Activated naive CD8-positive, alpha-beta T cell treated with anti-CD3 and anti-CD28 coated beads, Interleukin-2, amount 50 U/mL, for 24 hours (primary cell): ENCODE measurements around the gene RPS6KC1.

Experiments used
- ATAC-seq: fragments of 150-1000 bp; cut with Tn5 transposase; one replicate; pipeline ENCODE4 v1.10.0; 2021
- DNase-seq: peaks from one replicate; pipeline ENCODE4 v3.0.0; 2021
- H3K27ac Mint-ChIP-seq: one replicate; pipeline ENCODE4 v1.8.0; 2021; ENCODE audit warnings: mild to moderate bottlenecking, mixed read lengths
- H3K27me3 Mint-ChIP-seq: one replicate; pipeline ENCODE4 v1.8.0; 2021; ENCODE audit warnings: mixed read lengths
- H3K36me3 Mint-ChIP-seq: one replicate; pipeline ENCODE4 v1.8.0; 2021; ENCODE audit warnings: low read depth, mixed read lengths
- H3K4me1 Mint-ChIP-seq: one replicate; pipeline ENCODE4 v1.8.0; 2021; ENCODE audit warnings: mixed read lengths
- H3K4me3 Mint-ChIP-seq: one replicate; pipeline ENCODE4 v1.8.0; 2021; ENCODE audit warnings: mild to moderate bottlenecking, moderate library complexity, mixed read lengths
- H3K9me3 Mint-ChIP-seq: one replicate; pipeline ENCODE4 v1.8.0; 2021; ENCODE audit warnings: mixed read lengths

Gene RPS6KC1

GRCh38 chr1:213231795-213232231 is 180.8 kb downstream of the RPS6KC1 start:
- Mint-ChIP-seq H3K36me3 (peaks cover 4% of the 10 kb centered on the region), H3K9me3 (no peaks in the 10 kb centered on the region), H3K27ac (no peak overlapping the region), H3K4me1 (no peaks in the 10 kb centered on the region), H3K4me3 (no peak overlapping the region), H3K27me3 (no peaks in the 10 kb centered on the region)
- DNase-seq (no peak), ATAC-seq (no peak)

GRCh38 chr1:213242883-213243282 is 191.8 kb downstream of the RPS6KC1 start:
- Mint-ChIP-seq H3K27me3 (no peaks in the 10 kb centered on the region), H3K27ac (no peak overlapping the region), H3K9me3 (no peaks in the 10 kb centered on the region), H3K36me3 (no peaks in the 10 kb centered on the region), H3K4me3 (no peak overlapping the region), H3K4me1 (no peaks in the 10 kb centered on the region)
- no peak for ATAC-seq
- DNase-seq = no peak

GRCh38 chr1:213244664-213245091 is 193.6 kb downstream of the RPS6KC1 start:
- no peak for ATAC-seq
- peaks cover 2% of the 10 kb centered on the region for H3K36me3 Mint-ChIP-seq
- H3K27me3 Mint-ChIP-seq = no peaks in the 10 kb centered on the region
- H3K27ac Mint-ChIP-seq = no peak overlapping the region
- no peaks in the 10 kb centered on the region for H3K4me1 Mint-ChIP-seq
- no peak overlapping the region for H3K4me3 Mint-ChIP-seq
- no peaks in the 10 kb centered on the region for H3K9me3 Mint-ChIP-seq
- peak; percentile 30 for DNase-seq

GRCh38 chr1:213245260-213245910 is 194.3 kb downstream of the RPS6KC1 start:
- ATAC-seq (no peak), DNase-seq (no peak)
- H3K27ac Mint-ChIP-seq = no peak overlapping the region
- no peaks in the 10 kb centered on the region for H3K4me1 Mint-ChIP-seq
- H3K9me3 Mint-ChIP-seq = no peaks in the 10 kb centered on the region
- H3K36me3 Mint-ChIP-seq = peaks cover 2% of the 10 kb centered on the region
- H3K4me3 Mint-ChIP-seq = no peak overlapping the region
- H3K27me3 Mint-ChIP-seq = no peaks in the 10 kb centered on the region

- Mint-ChIP-seq H3K27me3 (no peaks in the 10 kb centered on the region), H3K4me1 (no peaks in the 10 kb centered on the region), H3K4me3 (no peak overlapping the region), H3K27ac (no peak overlapping the region), H3K36me3 (peaks cover 2% of the 10 kb centered on the region), H3K9me3 (no peaks in the 10 kb centered on the region)
- DNase-seq = no peak
- ATAC-seq = no peak
Observed at GRCh38 chr1:213247038-213247437, 196.0 kb downstream of the RPS6KC1 start.

- Mint-ChIP-seq H3K4me3 (no peak overlapping the region), H3K4me1 (no peaks in the 10 kb centered on the region), H3K9me3 (no peaks in the 10 kb centered on the region), H3K27ac (no peak overlapping the region), H3K27me3 (no peaks in the 10 kb centered on the region), H3K36me3 (peaks cover 2% of the 10 kb centered on the region)
- no peak for ATAC-seq
- no peak for DNase-seq
Observed at GRCh38 chr1:213249395-213249794, 198.4 kb downstream of the RPS6KC1 start.

GRCh38 chr1:213250041-213250440 is 199.0 kb downstream of the RPS6KC1 start:
- Mint-ChIP-seq H3K36me3 (peaks cover 2% of the 10 kb centered on the region), H3K4me1 (no peaks in the 10 kb centered on the region), H3K9me3 (no peaks in the 10 kb centered on the region), H3K27me3 (no peaks in the 10 kb centered on the region), H3K4me3 (no peak overlapping the region), H3K27ac (no peak overlapping the region)
- ATAC-seq = no peak
- no peak for DNase-seq

GRCh38 chr1:213250446-213250845 is 199.4 kb downstream of the RPS6KC1 start:
- ATAC-seq (no peak), DNase-seq (no peak)
- Mint-ChIP-seq H3K27me3 (no peaks in the 10 kb centered on the region), H3K36me3 (peaks cover 2% of the 10 kb centered on the region), H3K9me3 (no peaks in the 10 kb centered on the region), H3K4me3 (no peak overlapping the region), H3K4me1 (no peaks in the 10 kb centered on the region), H3K27ac (no peak overlapping the region)

- no peak overlapping the region for H3K4me3 Mint-ChIP-seq
- DNase-seq (no peak), ATAC-seq (no peak)
- H3K27ac Mint-ChIP-seq = no peak overlapping the region
- H3K36me3 Mint-ChIP-seq = peaks cover 3% of the 10 kb centered on the region
- no peaks in the 10 kb centered on the region for H3K9me3 Mint-ChIP-seq
- no peaks in the 10 kb centered on the region for H3K4me1 Mint-ChIP-seq
- no peaks in the 10 kb centered on the region for H3K27me3 Mint-ChIP-seq
Observed at GRCh38 chr1:213251972-213252371, 200.9 kb downstream of the RPS6KC1 start.

GRCh38 chr1:213256438-213257087 is 205.5 kb downstream of the RPS6KC1 start:
- no peak for ATAC-seq
- Mint-ChIP-seq H3K27ac (no peak overlapping the region), H3K27me3 (no peaks in the 10 kb centered on the region)

GRCh38 chr1:213260311-213261075 is 209.5 kb downstream of the RPS6KC1 start:
- H3K36me3 Mint-ChIP-seq = peaks cover 31% of the 10 kb centered on the region
- DNase-seq (no peak), ATAC-seq (no peak)
- H3K27me3 Mint-ChIP-seq = no peaks in the 10 kb centered on the region
- no peak overlapping the region for H3K27ac Mint-ChIP-seq
- H3K4me3 Mint-ChIP-seq = no peak overlapping the region
- no peaks in the 10 kb centered on the region for H3K4me1 Mint-ChIP-seq
- H3K9me3 Mint-ChIP-seq = peaks cover 5% of the 10 kb centered on the region

More at GRCh38 chr1:213256438-213257087, 205.5 kb downstream of the RPS6KC1 start:
- DNase-seq = no peak
- Mint-ChIP-seq H3K4me3 (no peak overlapping the region), H3K36me3 (peaks cover 1% of the 10 kb centered on the region), H3K4me1 (no peaks in the 10 kb centered on the region), H3K9me3 (no peaks in the 10 kb centered on the region)

GRCh38 chr1:213264531-213264930 is 213.5 kb downstream of the RPS6KC1 start:
- no peaks in the 10 kb centered on the region for H3K4me1 Mint-ChIP-seq
- H3K9me3 Mint-ChIP-seq = peaks cover 18% of the 10 kb centered on the region
- no peak overlapping the region for H3K4me3 Mint-ChIP-seq
- H3K27me3 Mint-ChIP-seq = no peaks in the 10 kb centered on the region
- no peak for ATAC-seq
- no peak overlapping the region for H3K27ac Mint-ChIP-seq
- DNase-seq = no peak
- H3K36me3 Mint-ChIP-seq = peaks cover 59% of the 10 kb centered on the region

GRCh38 chr1:213266983-213267772 is 216.1 kb downstream of the RPS6KC1 start:
- DNase-seq = no peak
- no peaks in the 10 kb centered on the region for H3K27me3 Mint-ChIP-seq
- no peaks in the 10 kb centered on the region for H3K4me1 Mint-ChIP-seq
- peaks cover 62% of the 10 kb centered on the region for H3K36me3 Mint-ChIP-seq
- peaks cover 18% of the 10 kb centered on the region for H3K9me3 Mint-ChIP-seq
- no peak for ATAC-seq
- H3K4me3 Mint-ChIP-seq = no peak overlapping the region
- no peak overlapping the region for H3K27ac Mint-ChIP-seq

- Mint-ChIP-seq H3K4me1 (no peaks in the 10 kb centered on the region), H3K27ac (no peak overlapping the region), H3K27me3 (no peaks in the 10 kb centered on the region), H3K4me3 (no peak overlapping the region), H3K36me3 (peaks cover 60% of the 10 kb centered on the region), H3K9me3 (peaks cover 18% of the 10 kb centered on the region)
- no peak for ATAC-seq
- no peak for DNase-seq
Observed at GRCh38 chr1:213268221-213268620, 217.2 kb downstream of the RPS6KC1 start.
